Spinal cord (tissue), 10 donors: ENCODE data around the gene GALNT17. TPM values are rescaled to one million over a fixed set of nuclear protein-coding genes. Genes with fewer than 3 reads are reported as not detected.
A peak's percentile ranks its signal among the peaks of the same experiment; 100 is the strongest.
"Not testable (repeated sequence)": the region's sequence is repeated elsewhere in the genome, so short reads cannot be mapped to it uniquely, and the experiment has no call there.

Experiments
- DNase-seq, 6 donors: peaks; one replicate each; pipeline versions ENCODE4 v3.0.0 to v3.0.0-alpha.2; 2013 to 2015; ENCODE audit warnings: low spot score in 6 of 6, low read depth in 4 of 6
- H3K27ac ChIP-seq: one replicate; pipeline ENCODE4 v1.5.1; 2013; ENCODE audit warnings: low read depth, low read length, control low read depth
- H3K27me3 ChIP-seq: one replicate; pipeline ENCODE4 v1.6.1; 2013; ENCODE audit warnings: low read length; ENCODE audit not compliant: control insufficient read depth, insufficient read depth
- H3K36me3 ChIP-seq: one replicate; pipeline ENCODE4 v1.6.1; 2013; ENCODE audit warnings: low read length; ENCODE audit not compliant: control insufficient read depth, insufficient read depth
- H3K4me1 ChIP-seq: one replicate; pipeline ENCODE4 v1.6.1; 2013; ENCODE audit warnings: low read length; ENCODE audit not compliant: control insufficient read depth, insufficient read depth
- H3K4me3 ChIP-seq: one replicate; pipeline ENCODE4 v1.5.1; 2013; ENCODE audit warnings: low read depth, low read length, control low read depth
- H3K9me3 ChIP-seq: one replicate; pipeline ENCODE4 v1.6.1; 2013; ENCODE audit warnings: low read length; ENCODE audit not compliant: control insufficient read depth, insufficient read depth
- WGBS: methylation state at CpG from one replicate; pipeline ENCODE4 v1.1.5; 2013; ENCODE audit warnings: missing lambda C conversion rate; ENCODE audit not compliant: insufficient coverage; 5-methylcytosine and 5-hydroxymethylcytosine counted together
- polyA plus RNA-seq, 2 donors: library from polyadenylated mRNA; unstranded; fragments of 120-200 nt; gene quantifications; one replicate each; pipeline ENCODE4 v1.2.1, GENCODE V29; 2013; ENCODE audit not compliant: insufficient read length in 2 of 2
- total RNA-seq, 2 donors: library from RNA; depleted of rRNA in 1 of 2; stranded (reverse); fragments of 120-200 nt in 1 of 2; fragments of >200 nt in 1 of 2; gene quantifications; one replicate each; pipeline versions ENCODE4 v1.2.3 to v1.2.4, GENCODE V29; 2013 to 2014
- donor health status: healthy.

The GALNT17 gene
- total and polyA plus RNA-seq, 4 donors = 44.9 to 54.8 (median 48.0) TPM

DNA sequence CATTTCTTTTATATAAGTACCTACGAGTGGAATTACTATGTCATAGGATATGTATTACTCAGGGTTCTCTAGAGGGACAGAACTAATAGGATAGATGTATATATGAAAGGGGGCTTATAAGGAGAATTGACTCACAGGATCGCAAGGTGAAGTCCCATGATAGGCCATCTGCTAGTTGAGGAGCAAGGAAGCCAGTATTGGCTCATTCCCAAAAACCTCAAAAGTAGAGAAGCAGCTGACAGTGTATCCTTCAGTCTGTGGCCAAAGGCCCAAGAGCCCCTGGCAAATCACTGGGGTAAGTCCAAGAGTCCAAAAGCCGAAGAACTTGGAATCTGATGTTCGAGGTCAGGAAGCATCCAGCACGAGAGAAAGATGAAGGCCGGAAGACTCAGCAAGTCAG, 59.8 kb downstream of the GALNT17 start:
- Histone ChIP-seq H3K27ac (no peak overlapping the region), H3K27me3 (no peaks in the 10 kb centered on the region), H3K4me3 (no peak overlapping the region), H3K36me3 (no peaks in the 10 kb centered on the region), H3K4me1 (no peaks in the 10 kb centered on the region), H3K9me3 (peaks cover 2% of the 10 kb centered on the region)
- 86% methylated on average over 4 of the region's 6 CpGs for WGBS
- DNase-seq = no peak

- no peak overlapping the region for H3K27ac ChIP-seq
- H3K36me3 ChIP-seq = no peaks in the 10 kb centered on the region
- H3K27me3 ChIP-seq = no peaks in the 10 kb centered on the region
- no peaks in the 10 kb centered on the region for H3K4me1 ChIP-seq
- 100% methylated on average over 1 of the region's 5 CpGs for WGBS
- peaks cover 2% of the 10 kb centered on the region for H3K9me3 ChIP-seq
- H3K4me3 ChIP-seq = no peak overlapping the region
- DNase-seq = peak in 2 of 6 donors; percentile 42 to 62
Observed at GRCh38 chr7:71193099-71193810, 61.3 kb downstream of the GALNT17 start.

DNA sequence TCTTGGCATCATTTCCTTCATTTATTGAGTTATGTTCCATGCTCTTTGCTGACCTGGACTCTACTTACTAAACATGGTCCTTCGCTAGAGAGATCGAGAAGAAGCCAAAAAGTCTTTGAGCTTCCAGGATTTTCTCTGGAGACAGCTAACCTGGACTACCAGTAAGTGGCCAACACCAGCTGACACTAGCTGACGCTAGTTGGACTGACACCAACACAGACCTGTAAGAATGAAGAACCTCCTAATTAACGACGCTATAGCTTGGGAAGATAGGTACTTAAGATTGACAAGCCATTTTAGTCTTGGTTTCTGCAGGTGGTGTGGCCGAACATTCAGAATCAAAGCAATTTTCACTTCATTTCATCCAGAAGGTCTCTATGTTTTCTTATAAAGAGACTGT, 66.4 kb downstream of the GALNT17 start:
- 100% methylated on average over 2 of the region's 6 CpGs for WGBS
- H3K27ac ChIP-seq = no peak overlapping the region
- no peak for DNase-seq
- no peaks in the 10 kb centered on the region for H3K36me3 ChIP-seq
- no peaks in the 10 kb centered on the region for H3K27me3 ChIP-seq
- H3K9me3 ChIP-seq = no peaks in the 10 kb centered on the region
- no peak overlapping the region for H3K4me3 ChIP-seq
- no peaks in the 10 kb centered on the region for H3K4me1 ChIP-seq

GRCh38 chr7:71198887-71199286, 66.9 kb downstream of the GALNT17 start:
- Histone ChIP-seq H3K9me3 (peaks cover 1% of the 10 kb centered on the region), H3K27ac (no peak overlapping the region), H3K36me3 (no peaks in the 10 kb centered on the region), H3K27me3 (no peaks in the 10 kb centered on the region), H3K4me1 (no peaks in the 10 kb centered on the region), H3K4me3 (no peak overlapping the region)
- peak in 1 of 6 donors; percentile 43 for DNase-seq
- 65% methylated on average over 3 of the region's 8 CpGs for WGBS

DNA sequence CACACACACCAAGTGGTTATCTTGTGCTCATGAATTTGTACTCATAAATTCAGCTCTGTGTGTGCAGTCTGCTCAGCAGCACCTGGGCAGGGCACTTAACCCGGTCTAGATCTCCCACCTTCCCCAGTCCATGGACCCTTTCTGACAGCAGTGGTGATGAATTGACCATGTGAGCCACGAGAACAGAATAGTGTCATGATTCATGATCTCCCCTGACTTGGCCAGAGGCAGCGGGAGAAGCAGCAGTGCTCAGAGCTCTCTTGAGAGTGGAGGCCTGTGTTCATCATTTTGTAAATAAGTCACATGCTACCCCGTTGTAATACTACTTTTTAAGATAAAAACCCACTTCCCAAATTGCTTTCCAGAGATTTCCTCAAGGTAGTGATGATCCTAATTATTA, 74.2 kb downstream of the GALNT17 start:
- 6% methylated on average over 2 of the region's 4 CpGs for WGBS
- H3K36me3 ChIP-seq = no peaks in the 10 kb centered on the region
- no peaks in the 10 kb centered on the region for H3K4me1 ChIP-seq
- H3K27me3 ChIP-seq = no peaks in the 10 kb centered on the region
- H3K27ac ChIP-seq = no peak overlapping the region
- H3K4me3 ChIP-seq = no peak overlapping the region
- DNase-seq = peak in 1 of 6 donors; percentile 35
- peaks cover 2% of the 10 kb centered on the region for H3K9me3 ChIP-seq

- Histone ChIP-seq H3K4me1 (no peaks in the 10 kb centered on the region), H3K27ac (no peak overlapping the region), H3K36me3 (no peaks in the 10 kb centered on the region), H3K4me3 (no peak overlapping the region), H3K9me3 (peaks cover under 1% of the 10 kb centered on the region), H3K27me3 (no peaks in the 10 kb centered on the region)
- peak in 2 of 6 donors; percentile 25 to 94 for DNase-seq
- WGBS = no CpG with 5 or more reads among the region's 3 CpGs
Observed at GRCh38 chr7:71208881-71209280, 76.9 kb downstream of the GALNT17 start.

DNA sequence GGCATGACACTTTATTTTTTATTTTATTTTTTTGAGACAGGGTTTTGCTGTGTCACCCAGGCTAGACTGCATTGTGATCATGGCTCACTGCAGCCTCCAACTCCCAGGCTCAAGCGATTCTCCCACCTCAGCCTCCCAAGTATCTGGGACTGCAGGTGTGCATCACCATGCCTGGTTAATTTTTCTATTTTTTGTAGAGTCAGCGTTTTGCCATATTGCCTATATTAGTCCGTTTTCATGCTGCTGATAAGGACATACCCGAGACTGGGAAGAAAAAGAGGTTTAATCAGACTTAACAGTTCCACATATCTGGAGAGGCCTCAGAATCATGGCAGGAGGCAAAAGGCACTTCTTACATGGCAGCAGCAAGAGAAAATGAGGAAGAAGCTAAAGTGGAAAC, 77.5 kb downstream of the GALNT17 start:
- not testable (repeated sequence) for H3K4me3 ChIP-seq, H3K36me3 ChIP-seq, H3K4me1 ChIP-seq, H3K9me3 ChIP-seq, H3K27me3 ChIP-seq, H3K27ac ChIP-seq, DNase-seq
- 96% methylated on average over 3 of the region's 4 CpGs for WGBS

DNA sequence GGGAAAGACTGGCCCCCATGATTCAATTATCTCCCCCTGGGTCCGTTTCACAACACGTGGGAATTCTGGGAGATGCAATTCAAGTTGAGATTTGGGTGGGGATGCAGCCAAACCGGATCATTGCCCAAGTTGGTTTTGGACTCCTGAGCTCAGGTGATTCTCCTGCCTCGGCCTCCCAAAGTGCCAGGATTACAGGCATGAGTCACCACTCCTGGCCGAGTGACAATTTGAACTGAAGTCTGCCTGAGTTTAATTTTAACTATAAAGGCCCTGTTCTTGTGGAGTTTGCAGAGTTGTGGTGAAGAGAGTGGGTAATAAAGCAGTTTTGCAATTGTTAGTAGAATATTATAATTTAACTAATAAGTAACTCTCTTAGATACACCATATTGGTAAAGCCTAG, 78.3 kb downstream of the GALNT17 start:
- Histone ChIP-seq H3K4me3 (no peak overlapping the region), H3K36me3 (no peaks in the 10 kb centered on the region), H3K27ac (no peak overlapping the region), H3K4me1 (no peaks in the 10 kb centered on the region), H3K27me3 (no peaks in the 10 kb centered on the region), H3K9me3 (no peaks in the 10 kb centered on the region)
- DNase-seq = no peak
- 100% methylated on average over 2 of the region's 5 CpGs for WGBS

- not testable (repeated sequence) for H3K27me3 ChIP-seq, H3K4me1 ChIP-seq, H3K9me3 ChIP-seq, H3K36me3 ChIP-seq, H3K27ac ChIP-seq, H3K4me3 ChIP-seq, DNase-seq
- WGBS = 100% methylated on average over 3 of the region's 4 CpGs
Observed at GRCh38 chr7:71212433-71212832, 80.5 kb downstream of the GALNT17 start.

GRCh38 chr7:71216211-71216610, 84.3 kb downstream of the GALNT17 start:
- peaks cover 2% of the 10 kb centered on the region for H3K9me3 ChIP-seq
- H3K4me3 ChIP-seq = no peak overlapping the region
- H3K27ac ChIP-seq = no peak overlapping the region
- no peaks in the 10 kb centered on the region for H3K4me1 ChIP-seq
- DNase-seq = no peak
- no peaks in the 10 kb centered on the region for H3K36me3 ChIP-seq
- 100% methylated on average over 2 of the region's 4 CpGs for WGBS
- H3K27me3 ChIP-seq = no peaks in the 10 kb centered on the region
